HCT116 (cell line): ENCODE data around the gene CTDSP1. TPM values are rescaled to one million over a fixed set of nuclear protein-coding genes. Genes with fewer than 3 reads are reported as not detected.

ENCODE experiments used
- ATAC-seq: fragments of 200-7000 bp; cut with Tn5 transposase; 2 replicates; pipeline ENCODE4 v1.9.1; 2020; ENCODE audit warnings: mild to moderate bottlenecking, moderate library complexity
- BruUV-seq: library from RNA; stranded (reverse); fragments of 400-500 nt; replicated peaks from 2 replicates; lab custom pipeline; 2021; lab: Mats Ljungman, UMichigan
- CTCF ChIA-PET: fragments of 300-600 bp; sonication (Branson Sonifier 250); formaldehyde crosslinking; loops from one replicate; lab custom pipeline; 2021; ENCODE audit warnings: antibody characterized with exemption; lab: Charles Lee
- POLR2A ChIA-PET: fragments of 300-600, 350-600 bp; sonication (Branson Sonifier 250); formaldehyde crosslinking; loops from one replicate; lab custom pipeline; 2021; ENCODE audit warnings: antibody characterized with exemption; lab: Charles Lee
- RAD21 ChIA-PET, 2 experiments: fragments of 300-600 bp; sonication (Branson Sonifier 250); formaldehyde crosslinking; loops; one replicate each; lab custom pipeline; 2023; ENCODE audit warnings: low total read pairs in 2 of 2; ENCODE audit not compliant: uncharacterized antibody in 2 of 2, unreplicated experiment in 2 of 2, low non-redundant PET in 1 of 2; lab: Charles Lee
- DNase-seq: peaks from one replicate; pipeline ENCODE4 v3.0.0-alpha.2; 2010; ENCODE audit warnings: low read depth, low spot score
- H2AFZ ChIP-seq: fragments of 200-600 bp; shearing (Covaris generic), sonication (generic); 2 replicates; pipeline ENCODE4 v1.6.1; 2017; ENCODE audit warnings: low read depth, mixed run types, mixed read lengths, antibody characterized with exemption, low read length; ENCODE audit not compliant: poor library complexity, severe bottlenecking
- H3K27ac ChIP-seq: 2 replicates; pipeline ENCODE4 v1.5.1; 2012; ENCODE audit warnings: low read depth, low read length
- H3K27me3 ChIP-seq: fragments of 200-600 bp; sonication (generic); 2 replicates; pipeline ENCODE4 v1.6.1; 2016; ENCODE audit warnings: mixed run types, low read length, mixed read lengths; ENCODE audit not compliant: insufficient read depth
- H3K36me3 ChIP-seq, 2 experiments: fragments of 200-500 bp in 1 of 2; fragments of 200-600 bp in 1 of 2; sonication (Bioruptor generic) in 1 of 2; sonication (generic) in 1 of 2; 2 replicates each; pipeline versions ENCODE4 v1.5.1 to v1.6.1; 2014 to 2016; ENCODE audit warnings: low read length in 2 of 2, inconsistent platforms in 1 of 2, mixed read lengths in 1 of 2, mixed run types in 1 of 2; ENCODE audit not compliant: insufficient read depth in 2 of 2, control insufficient read depth in 1 of 2
- H3K4me1 ChIP-seq, 2 experiments: fragments of 200-600 bp in 1 of 2; sonication (generic) in 1 of 2; 2 replicates each; pipeline versions ENCODE4 v1.5.1 to v1.6.1; 2012 to 2017; ENCODE audit warnings: low read length in 2 of 2, inconsistent platforms in 1 of 2, mild to moderate bottlenecking in 1 of 2, mixed read lengths in 1 of 2, mixed run types in 1 of 2, moderate library complexity in 1 of 2; ENCODE audit not compliant: insufficient read depth in 2 of 2, control insufficient read depth in 1 of 2
- H3K4me2 ChIP-seq: fragments of 200-600 bp; sonication (generic); 2 replicates; pipeline ENCODE4 v1.6.1; 2017; ENCODE audit warnings: mixed run types, low read length, mixed read lengths
- H3K4me3 ChIP-seq, 2 experiments: fragments of 200-600 bp in 1 of 2; sonication (generic) in 1 of 2; replicated peaks in 1 of 2; 2 replicates each; pipeline ENCODE4 v1.5.1; 2011 to 2016; ENCODE audit warnings: low read length in 2 of 2, control low read depth in 1 of 2, low read depth in 1 of 2, mild to moderate bottlenecking in 1 of 2, mixed read lengths in 1 of 2, mixed run types in 1 of 2
- H3K79me2 ChIP-seq: fragments of 200-600 bp; sonication (generic); 2 replicates; pipeline ENCODE4 v1.6.1; 2017; ENCODE audit warnings: mild to moderate bottlenecking, mixed run types, low read length, moderate library complexity, mixed read lengths; ENCODE audit not compliant: insufficient read depth
- H3K9ac ChIP-seq: fragments of 200-600 bp; sonication (generic); 2 replicates; pipeline ENCODE4 v1.6.1; 2016; ENCODE audit warnings: low read length, mixed read lengths
- H3K9me2 ChIP-seq: fragments of 200-600 bp; sonication (generic), shearing (Covaris generic); 2 replicates; pipeline ENCODE4 v1.6.1; 2017; ENCODE audit warnings: mixed run types, mild to moderate bottlenecking, moderate library complexity; ENCODE audit not compliant: insufficient read depth
- H3K9me3 ChIP-seq, 2 experiments: fragments of 200-500 bp in 1 of 2; fragments of 200-600 bp in 1 of 2; sonication (Bioruptor generic) in 1 of 2; sonication (generic) in 1 of 2; 2 replicates each; pipeline ENCODE4 v1.6.1; 2014 to 2017; ENCODE audit warnings: low read length in 2 of 2, mixed read lengths in 2 of 2, inconsistent platforms in 1 of 2, low read depth in 1 of 2, mild to moderate bottlenecking in 1 of 2, mixed run types in 1 of 2, moderate library complexity in 1 of 2; ENCODE audit not compliant: control insufficient read depth in 1 of 2, insufficient read depth in 1 of 2
- H4K20me1 ChIP-seq: fragments of 200-600 bp; sonication (generic), shearing (Covaris generic); 2 replicates; pipeline ENCODE4 v1.6.1; 2017; ENCODE audit warnings: mixed run types, mild to moderate bottlenecking, moderate library complexity; ENCODE audit not compliant: insufficient read depth
- CBX3 ChIP-seq: IDR thresholded peaks from 2 replicates; pipeline ENCODE4 v1.6.1; 2012; ENCODE audit warnings: low read depth
- CTCF ChIP-seq, 3 experiments: fragments of 200-600 bp in 1 of 3; sonication (generic) in 1 of 3; IDR thresholded peaks in 2 of 3; conservative IDR thresholded peaks in 1 of 3; 2 replicates each; pipeline ENCODE4 v1.5.1; 2012 to 2017; ENCODE audit warnings: low read depth in 2 of 3, low read length in 2 of 3, antibody characterized with exemption in 1 of 3, borderline replicate concordance in 1 of 3, control low read depth in 1 of 3, mild to moderate bottlenecking in 1 of 3, mixed read lengths in 1 of 3, mixed run types in 1 of 3, moderate library complexity in 1 of 3; ENCODE audit not compliant: insufficient read depth in 1 of 3
- EGR1 ChIP-seq: IDR thresholded peaks from 2 replicates; pipeline ENCODE4 v1.6.1; 2012; ENCODE audit warnings: low read depth
- ELF1 ChIP-seq: IDR thresholded peaks from 2 replicates; pipeline ENCODE4 v1.6.1; 2012; ENCODE audit warnings: low read depth, borderline replicate concordance
- JUND ChIP-seq: IDR thresholded peaks from 2 replicates; pipeline ENCODE4 v1.6.1; 2012
- POLR2A ChIP-seq: IDR thresholded peaks from 2 replicates; pipeline ENCODE4 v1.7.0; 2011; ENCODE audit warnings: borderline replicate concordance; ENCODE audit not compliant: insufficient read depth, insufficient read length; ENCODE audit errors: extremely low read depth
- POLR2AphosphoS5 ChIP-seq: IDR thresholded peaks from 2 replicates; pipeline ENCODE4 v1.6.1; 2011; ENCODE audit warnings: mild to moderate bottlenecking, low read depth, low read length, moderate library complexity
- TCF7L2 ChIP-seq: IDR thresholded peaks from 2 replicates; pipeline ENCODE4 v1.7.0; 2011; ENCODE audit warnings: borderline replicate concordance, inconsistent platforms; ENCODE audit not compliant: insufficient read depth, insufficient read length; ENCODE audit errors: extremely low read depth
- ZFX ChIP-seq: fragments of 450-650 bp; IDR thresholded peaks from 2 replicates; pipeline ENCODE4 v1.6.1; 2017
- ZNF274 ChIP-seq: fragments of 200-500 bp; sonication (Bioruptor generic); IDR thresholded peaks from 2 replicates; pipeline ENCODE4 v1.6.1; 2014; ENCODE audit warnings: mild to moderate bottlenecking, low read depth, low read length, inconsistent platforms
- intact Hi-C: fragments of 100-400 bp; cut with micrococcal nuclease; formaldehyde crosslinking; loops from 2 replicates; pipeline ENCODE4 v1.10.0; 2022
- total RNA-seq: library from RNA; stranded (reverse); gene quantifications from one replicate; pipeline ENCODE4 v1.2.1, GENCODE V29; 2021; ENCODE audit not compliant: unreplicated experiment

Gene CTDSP1
- total RNA-seq, 1 experiment from 2014 or later = 90.7 TPM

DNA sequence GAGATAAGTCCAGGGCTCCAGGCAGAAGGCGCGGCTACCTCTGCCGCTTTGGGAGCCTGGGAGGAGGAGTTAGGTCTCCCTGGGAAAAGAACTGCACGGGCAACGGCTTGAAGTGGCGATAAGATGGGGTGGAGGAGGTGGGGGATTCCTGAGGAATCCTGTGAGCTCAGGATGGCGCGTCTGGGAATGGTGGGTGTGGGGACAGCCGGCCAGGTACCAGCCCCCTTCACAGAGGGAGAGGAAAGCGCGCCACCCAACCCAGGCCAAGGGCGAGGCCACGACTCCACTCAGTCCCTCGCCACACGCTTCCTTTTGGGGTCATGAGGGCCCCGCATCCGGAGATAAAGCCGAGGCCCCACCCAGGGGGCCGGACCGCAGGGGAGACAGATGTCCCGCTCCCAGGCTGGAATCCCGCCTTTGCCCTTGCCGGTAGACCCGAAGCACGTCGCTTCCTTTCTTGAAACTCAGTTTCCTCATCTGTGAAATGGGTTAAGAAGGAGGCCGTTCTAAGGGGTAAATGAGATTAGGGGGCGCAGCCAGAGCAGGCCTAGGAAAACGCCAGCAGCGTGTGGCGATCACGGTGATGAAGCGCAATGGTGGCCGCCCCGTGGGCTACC is 1.7 kb upstream of the CTDSP1 start:
- Histone ChIP-seq H3K4me2 (peak overlapping the region; percentile 90), H3K27ac (peak overlapping the region; percentile 99), H3K9ac (peak overlapping the region; percentile 92), H3K9me2 (no peaks in the 10 kb centered on the region), H3K27me3 (no peaks in the 10 kb centered on the region), H2AFZ (no peak overlapping the region), H3K4me1 (peaks cover 28 to 62% of the 10 kb centered on the region in 2 experiments), H3K36me3 (peaks cover 5 to 11% of the 10 kb centered on the region in 2 experiments; a peak in 2 of 4 replicates), H3K4me3 (peak overlapping the region; percentile 63 to 85), H4K20me1 (no peaks in the 10 kb centered on the region), H3K9me3 (no peaks in the 10 kb centered on the region), H3K79me2 (peaks cover 38% of the 10 kb centered on the region)
- ChIA-PET POLR2A (interaction anchor here (1.3 kb wide), 1 partner anchor 111 kb away, joined by 3 read pairs; no protein-coding TSS in a partner anchor), CTCF (interaction anchor here (0.8 kb wide), 1 partner anchor 450 kb away, joined by 4 read pairs; no protein-coding TSS in a partner anchor), RAD21 (no interaction called here)
- BruUV-seq = no TSS peak
- peak; percentile 29 for ATAC-seq
- TF ChIP-seq POLR2A (peak; percentile 69), ZNF274 (no peak), JUND (no peak), CBX3 (no peak), POLR2AphosphoS5 (peak; percentile 68), ELF1 (no peak), TCF7L2 (peak; percentile 35)
- peak; percentile 58 for DNase-seq
- intact Hi-C loops = loop anchor here (2.0 kb wide), 2 partner anchors 105 to 171 kb away; partner anchors contain the start of genes CNOT9, TMBIM1 and USP37

DNA sequence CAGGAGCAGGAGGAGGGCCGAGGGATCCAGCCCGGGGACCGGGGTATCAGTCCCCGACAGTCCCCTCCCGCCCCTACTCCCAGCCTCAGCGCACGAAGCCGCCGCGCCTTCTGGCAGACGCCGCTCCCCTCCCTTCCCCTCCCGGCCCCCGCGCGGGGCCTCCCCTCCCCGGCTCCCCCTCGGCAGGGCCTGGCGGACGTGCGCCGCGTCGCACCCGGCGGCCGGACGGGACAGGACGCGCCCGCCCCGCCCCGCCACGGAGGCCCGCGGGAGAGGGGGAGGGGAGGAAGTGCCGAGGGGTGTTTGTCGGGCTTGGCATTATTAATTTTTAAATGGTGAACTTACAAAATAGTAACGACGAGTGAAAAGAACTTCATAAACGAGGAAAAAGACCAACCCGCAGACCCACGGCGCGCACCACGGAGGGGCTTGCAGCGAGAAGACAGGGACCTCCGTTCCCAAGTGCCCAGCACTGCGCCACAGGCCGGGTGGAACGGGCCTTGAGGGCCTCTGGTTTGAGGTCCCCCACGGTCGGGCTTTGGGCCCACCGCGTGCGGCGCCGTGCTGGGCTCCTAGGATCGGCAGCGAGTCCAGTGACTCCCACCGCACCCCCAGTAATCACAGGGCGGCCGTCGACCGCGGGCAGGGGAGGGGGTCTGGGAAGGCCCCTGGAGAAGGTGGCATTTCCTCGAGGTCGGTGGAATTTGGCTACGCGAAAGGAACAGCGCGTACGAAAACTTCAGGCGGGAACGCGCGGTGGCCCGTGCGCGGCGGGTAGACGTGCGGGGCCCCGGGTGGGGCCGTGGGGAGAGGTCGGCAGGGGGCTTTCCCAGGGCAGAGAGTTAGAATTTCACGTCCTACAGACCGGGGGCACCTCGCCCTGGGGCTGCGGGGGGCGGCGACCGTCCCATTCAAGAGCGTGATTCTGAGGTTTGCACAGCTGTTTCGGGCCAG is 954 bp upstream of the CTDSP1 start:
- ChIA-PET CTCF (no interaction called here), RAD21 (no interaction called here), POLR2A (no interaction called here)
- H3K4me3 ChIP-seq = peak overlapping the region; percentile 63 to 85
- H3K79me2 ChIP-seq = peaks cover 38% of the 10 kb centered on the region
- no peak overlapping the region for H2AFZ ChIP-seq
- peak overlapping the region; percentile 92 for H3K9ac ChIP-seq
- peaks cover 10 to 17% of the 10 kb centered on the region in 2 experiments; a peak in 3 of 4 replicates for H3K36me3 ChIP-seq
- no peaks in the 10 kb centered on the region for H4K20me1 ChIP-seq
- no peaks in the 10 kb centered on the region for H3K9me2 ChIP-seq
- H3K27ac ChIP-seq = peak overlapping the region; percentile 99
- no TSS peak for BruUV-seq
- intact Hi-C loops = loop anchor here (2.0 kb wide), 1 partner anchor 170 kb away; the partner anchor contains the start of genes CNOT9 and USP37
- no peak for TF ChIP-seq JUND
- TF ChIP-seq CBX3 = no peak
- no peak for TF ChIP-seq EGR1
- no peak for TF ChIP-seq ELF1
- no peak for TF ChIP-seq CTCF (IDR thresholded peaks at IDR 0.05 in 2 of 3, conservative IDR thresholded peaks at IDR 0.05 in 1 of 3; ENCODE audit: borderline replicate concordance in 1 of 3, insufficient read depth in 1 of 3, low read depth in 2 of 3, low read length in 2 of 3)
- peak; percentile 52 for TF ChIP-seq POLR2AphosphoS5
- peak; percentile 82 for TF ChIP-seq ZFX
- TF ChIP-seq ZNF274 = no peak
- DNase-seq = peak; percentile 37
- peaks cover 27 to 61% of the 10 kb centered on the region in 2 experiments for H3K4me1 ChIP-seq
- peak overlapping the region; percentile 90 for H3K4me2 ChIP-seq
- H3K27me3 ChIP-seq = no peaks in the 10 kb centered on the region
- peak; percentile 26 for ATAC-seq
- H3K9me3 ChIP-seq = no peaks in the 10 kb centered on the region
